Ascending aorta (tissue), 2 donors: ENCODE measurements around the gene CNTN5. TPM values are rescaled to one million over a fixed set of nuclear protein-coding genes. Genes with fewer than 3 reads are reported as not detected.

ENCODE experiments used
- DNase-seq, 2 donors: peaks; one replicate each; pipeline ENCODE4 v3.0.0-alpha.2; 2019; ENCODE audit warnings: low spot score in 2 of 2
- H3K27ac ChIP-seq, 2 donors: fragments of 200-600 bp; sonication (generic); one replicate each; pipeline ENCODE4 v1.5.1; 2016 to 2017; ENCODE audit warnings: mild to moderate bottlenecking in 1 of 2
- H3K27me3 ChIP-seq: fragments of 200-600 bp; sonication (generic); one replicate; pipeline ENCODE4 v1.5.1; 2017
- H3K36me3 ChIP-seq, 2 donors: fragments of 200-600 bp; sonication (generic); one replicate each; pipeline ENCODE4 v1.5.1; 2016
- H3K4me1 ChIP-seq, 2 donors: fragments of 200-600 bp; sonication (generic); one replicate each; pipeline ENCODE4 v1.5.1; 2016 to 2017; ENCODE audit warnings: mild to moderate bottlenecking in 1 of 2
- H3K4me3 ChIP-seq, 2 donors: fragments of 200-600 bp; sonication (generic); one replicate each; pipeline ENCODE4 v1.5.1; 2016 to 2017; ENCODE audit warnings: mild to moderate bottlenecking in 1 of 2
- H3K9me3 ChIP-seq, 2 donors: fragments of 200-600 bp; sonication (generic); one replicate each; pipeline ENCODE4 v1.5.1; 2016
- CTCF ChIP-seq, 3 experiments: fragments of 200-600 bp in 2 of 3; fragments of 450-650 bp in 1 of 3; sonication (generic) in 2 of 3; IDR thresholded peaks; one replicate each; pipeline ENCODE4 v1.5.1; 2016 to 2019; ENCODE audit warnings: antibody characterized with exemption in 3 of 3, mild to moderate bottlenecking in 1 of 3, moderate library complexity in 1 of 3
- intact Hi-C: fragments of 100-400 bp; cut with DNase I; formaldehyde crosslinking; loops from one replicate; pipeline ENCODE4 v1.15.1; 2023
- total RNA-seq: library from RNA; depleted of rRNA; stranded (reverse); fragments of >200 nt; gene quantifications from one replicate; pipeline ENCODE4 v1.1.0, GENCODE V29; 2016

CNTN5 gene
- total RNA-seq, 1 donor from 2014 or later: 3.6 TPM

- no peaks in the 10 kb centered on the region for H3K4me1 ChIP-seq
- DNase-seq: no peak
- TF ChIP-seq CTCF (IDR thresholded peaks at IDR 0.05): no peak
- no peaks in the 10 kb centered on the region for H3K27me3 ChIP-seq
- intact Hi-C loops: no loop called here
- H3K4me3 ChIP-seq: no peak overlapping the region
- no peaks in the 10 kb centered on the region for H3K9me3 ChIP-seq
- H3K36me3 ChIP-seq: no peaks in the 10 kb centered on the region
- H3K27ac ChIP-seq: no peak overlapping the region
Observed at GRCh38 chr11:100214791-100215190, 1194.0 kb downstream of the CNTN5 start.

GRCh38 chr11:100220801-100221200 lies 1200.1 kb downstream of the CNTN5 start:
- DNase-seq: no peak
- Histone ChIP-seq H3K4me1 (no peaks in the 10 kb centered on the region), H3K27ac (no peak overlapping the region), H3K9me3 (no peaks in the 10 kb centered on the region), H3K36me3 (no peaks in the 10 kb centered on the region), H3K27me3 (no peaks in the 10 kb centered on the region), H3K4me3 (no peak overlapping the region)
- TF ChIP-seq CTCF (IDR thresholded peaks at IDR 0.05): no peak
- intact Hi-C loops: no loop called here

- Histone ChIP-seq H3K27ac (no peak overlapping the region), H3K4me3 (no peak overlapping the region), H3K4me1 (no peaks in the 10 kb centered on the region), H3K27me3 (no peaks in the 10 kb centered on the region), H3K36me3 (no peaks in the 10 kb centered on the region), H3K9me3 (no peaks in the 10 kb centered on the region)
- no peak for TF ChIP-seq CTCF (IDR thresholded peaks at IDR 0.05)
- no peak for DNase-seq
- intact Hi-C loops: no loop called here
Observed at GRCh38 chr11:100221791-100222190, 1201.0 kb downstream of the CNTN5 start.

GRCh38 chr11:100224541-100225034 lies 1203.8 kb downstream of the CNTN5 start:
- H3K36me3 ChIP-seq: no peaks in the 10 kb centered on the region
- H3K27me3 ChIP-seq: no peaks in the 10 kb centered on the region
- H3K9me3 ChIP-seq: no peaks in the 10 kb centered on the region
- no peaks in the 10 kb centered on the region for H3K4me1 ChIP-seq
- no peak overlapping the region for H3K27ac ChIP-seq
- H3K4me3 ChIP-seq: no peak overlapping the region
- TF ChIP-seq CTCF (IDR thresholded peaks at IDR 0.05): no peak
- intact Hi-C loops: no loop called here
- no peak for DNase-seq

GRCh38 chr11:100229086-100229485 lies 1208.3 kb downstream of the CNTN5 start:
- Histone ChIP-seq H3K4me3 (no peak overlapping the region), H3K27me3 (no peaks in the 10 kb centered on the region), H3K36me3 (no peaks in the 10 kb centered on the region), H3K4me1 (no peaks in the 10 kb centered on the region), H3K27ac (no peak overlapping the region), H3K9me3 (no peaks in the 10 kb centered on the region)
- intact Hi-C loops: no loop called here
- no peak for DNase-seq
- no peak for TF ChIP-seq CTCF (IDR thresholded peaks at IDR 0.05)

- no peak for TF ChIP-seq CTCF (IDR thresholded peaks at IDR 0.05)
- intact Hi-C loops: no loop called here
- no peak overlapping the region for H3K27ac ChIP-seq
- H3K9me3 ChIP-seq: no peaks in the 10 kb centered on the region
- no peaks in the 10 kb centered on the region for H3K36me3 ChIP-seq
- H3K27me3 ChIP-seq: no peaks in the 10 kb centered on the region
- H3K4me1 ChIP-seq: no peaks in the 10 kb centered on the region
- no peak for DNase-seq
- no peak overlapping the region for H3K4me3 ChIP-seq
Observed at GRCh38 chr11:100232006-100232405, 1211.3 kb downstream of the CNTN5 start.
